ENCODE results near the gene RNF121.
"Not testable (repeated sequence)": the region's sequence is repeated elsewhere in the genome, so short reads cannot be mapped to it uniquely, and the experiment has no call there.

Gene RNF121

GRCh38 chr11:71928737-71929443, at the start of gene RNF121:
TSS of gene RNF121 (plus strand) at chr11:71929046. CDS start at chr11:71929062, 16 bp downstream.
- DNase-seq: peak; percentile 97

- not testable (repeated sequence) for DNase-seq
Observed at GRCh38 chr11:71885806-71886205, 43.0 kb upstream of the RNF121 start.

- DNase-seq: not testable (repeated sequence)
Observed at GRCh38 chr11:71888335-71889010, 40.4 kb upstream of the RNF121 start.

GRCh38 chr11:71889181-71889872, 39.5 kb upstream of the RNF121 start:
- not testable (repeated sequence) for DNase-seq

- no peak for DNase-seq
Observed at GRCh38 chr11:71895961-71896360, 32.9 kb upstream of the RNF121 start.

GRCh38 chr11:71901137-71901536, 27.7 kb upstream of the RNF121 start:
- DNase-seq: not testable (repeated sequence)

GRCh38 chr11:71908218-71908617, 20.6 kb upstream of the RNF121 start:
- no peak for DNase-seq

GRCh38 chr11:71910775-71911174, 18.1 kb upstream of the RNF121 start:
- not testable (repeated sequence) for DNase-seq

GRCh38 chr11:71911321-71911985, 17.4 kb upstream of the RNF121 start:
- not testable (repeated sequence) for DNase-seq

GRCh38 chr11:71911986-71912340, 16.9 kb upstream of the RNF121 start:
- not testable (repeated sequence) for DNase-seq

- DNase-seq: no peak
Observed at GRCh38 chr11:71913756-71914526, 14.9 kb upstream of the RNF121 start.

- DNase-seq: no peak
Observed at GRCh38 chr11:71914617-71915189, 14.1 kb upstream of the RNF121 start.

- no peak for DNase-seq
Observed at GRCh38 chr11:71917646-71918140, 11.2 kb upstream of the RNF121 start.

- DNase-seq: peak; percentile 94
Observed at GRCh38 chr11:71927820-71928736, 768 bp upstream of the RNF121 start, which contains the start of gene XNDC1N. TSS of gene XNDC1N (minus strand) at chr11:71928594. CDS start at chr11:71923353, 5,241 bp downstream.

- no peak for DNase-seq
Observed at GRCh38 chr11:71929491-71929890, 645 bp downstream of the RNF121 start.

GRCh38 chr11:71930556-71931244, 1.9 kb downstream of the RNF121 start:
- DNase-seq: no peak

- DNase-seq: no peak
Observed at GRCh38 chr11:71931245-71931602, 2.4 kb downstream of the RNF121 start.

GRCh38 chr11:71933141-71933933, 4.5 kb downstream of the RNF121 start:
- no peak for DNase-seq

- peak; percentile 10 for DNase-seq
Observed at GRCh38 chr11:71934213-71934612, 5.4 kb downstream of the RNF121 start.

Measured in NCI-H82 (cell line).